Nephron progenitor cell (in vitro differentiated cells): ENCODE data around the gene EXOC6B.
A peak's percentile ranks its signal among the peaks of the same experiment; 100 is the strongest.

Experiments
- DNase-seq: peaks from one replicate; pipeline ENCODE4 v3.0.0; 2021
- H3K27ac Mint-ChIP-seq: 2 replicates; pipeline ENCODE4 v1.8.0; 2021; ENCODE audit warnings: mild to moderate bottlenecking, moderate library complexity, mixed read lengths
- H3K27me3 Mint-ChIP-seq: 2 replicates; pipeline ENCODE4 v1.8.0; 2021; ENCODE audit warnings: mild to moderate bottlenecking, low read depth, mixed read lengths; ENCODE audit not compliant: poor library complexity
- H3K36me3 Mint-ChIP-seq: 2 replicates; pipeline ENCODE4 v1.8.0; 2021; ENCODE audit warnings: low read depth, mixed read lengths
- H3K4me1 Mint-ChIP-seq: 2 replicates; pipeline ENCODE4 v1.8.0; 2021; ENCODE audit warnings: mixed read lengths
- H3K4me3 Mint-ChIP-seq: 2 replicates; pipeline ENCODE4 v1.8.0; 2021; ENCODE audit warnings: mild to moderate bottlenecking, moderate library complexity, mixed read lengths
- H3K9me3 Mint-ChIP-seq: 2 replicates; pipeline ENCODE4 v1.8.0; 2021; ENCODE audit warnings: mild to moderate bottlenecking, moderate library complexity, mixed read lengths
- CTCF ChIP-seq: fragments of 200-600 bp; sonication (generic); IDR thresholded peaks from 2 replicates; pipeline ENCODE4 v1.5.0; 2021; ENCODE audit warnings: antibody characterized with exemption

The EXOC6B gene

GRCh38 chr2:72710418-72711152 is 115.2 kb downstream of the EXOC6B start:
- TF ChIP-seq CTCF = no peak
- Mint-ChIP-seq H3K4me1 (no peaks in the 10 kb centered on the region), H3K4me3 (no peak overlapping the region), H3K27ac (no peak overlapping the region), H3K36me3 (peaks cover 5% of the 10 kb centered on the region), H3K9me3 (peaks cover 2% of the 10 kb centered on the region), H3K27me3 (no peaks in the 10 kb centered on the region)
- no peak for DNase-seq

- H3K27ac Mint-ChIP-seq = no peak overlapping the region
- no peak for TF ChIP-seq CTCF
- peaks cover 9% of the 10 kb centered on the region for H3K9me3 Mint-ChIP-seq
- no peak for DNase-seq
- peaks cover 11% of the 10 kb centered on the region for H3K36me3 Mint-ChIP-seq
- H3K4me1 Mint-ChIP-seq = no peaks in the 10 kb centered on the region
- H3K4me3 Mint-ChIP-seq = no peak overlapping the region
- H3K27me3 Mint-ChIP-seq = no peaks in the 10 kb centered on the region
Measured at GRCh38 chr2:72708236-72708635, 117.6 kb downstream of the EXOC6B start.

GRCh38 chr2:72698300-72698699 is 127.5 kb downstream of the EXOC6B start:
- peaks cover 12% of the 10 kb centered on the region for H3K36me3 Mint-ChIP-seq
- H3K9me3 Mint-ChIP-seq = no peaks in the 10 kb centered on the region
- H3K27me3 Mint-ChIP-seq = no peaks in the 10 kb centered on the region
- DNase-seq = no peak
- no peak overlapping the region for H3K27ac Mint-ChIP-seq
- no peak overlapping the region for H3K4me3 Mint-ChIP-seq
- TF ChIP-seq CTCF = no peak
- H3K4me1 Mint-ChIP-seq = peaks cover 32% of the 10 kb centered on the region

- H3K27ac Mint-ChIP-seq = no peak overlapping the region
Measured at GRCh38 chr2:72696559-72696958, 129.3 kb downstream of the EXOC6B start.

GRCh38 chr2:72695676-72696075 is 130.2 kb downstream of the EXOC6B start:
- peak overlapping the region; percentile 38 for H3K4me3 Mint-ChIP-seq
- H3K27me3 Mint-ChIP-seq = no peaks in the 10 kb centered on the region
- no peak for TF ChIP-seq CTCF
- no peaks in the 10 kb centered on the region for H3K9me3 Mint-ChIP-seq
- peaks cover 5% of the 10 kb centered on the region for H3K36me3 Mint-ChIP-seq
- H3K27ac Mint-ChIP-seq = no peak overlapping the region
- DNase-seq = no peak
- H3K4me1 Mint-ChIP-seq = peaks cover 34% of the 10 kb centered on the region

More at GRCh38 chr2:72696559-72696958, 129.3 kb downstream of the EXOC6B start:
- H3K4me1 Mint-ChIP-seq = peaks cover 34% of the 10 kb centered on the region
- H3K4me3 Mint-ChIP-seq = no peak overlapping the region
- no peak for DNase-seq
- no peak for TF ChIP-seq CTCF
- H3K36me3 Mint-ChIP-seq = peaks cover 9% of the 10 kb centered on the region
- H3K27me3 Mint-ChIP-seq = no peaks in the 10 kb centered on the region
- no peaks in the 10 kb centered on the region for H3K9me3 Mint-ChIP-seq
